Measurements from ENCODE around the gene BAK1. TPM values are rescaled to one million over a fixed set of nuclear protein-coding genes. Genes with fewer than 3 reads are reported as not detected.
A peak's percentile ranks its signal among the peaks of the same experiment; 100 is the strongest.

The BAK1 gene
- polyA plus RNA-seq, 3 donors = 27.8 to 41.5 (median 34.0) TPM

GRCh38 chr6:33570806-33571636 is 9.1 kb downstream of the BAK1 start:
- Histone ChIP-seq H3K4me2 (replicated peaks; ENCODE audit: extremely low read depth, low read length, poor library complexity, severe bottlenecking) (peak overlapping the region; percentile 94), H3K9ac (ENCODE audit: insufficient read depth, low read length, poor library complexity, severe bottlenecking) (peak overlapping the region; percentile 59), H3K9me3 (replicated peaks in 1 of 2; ENCODE audit: control insufficient read depth in 1 of 2, insufficient read depth in 1 of 2, low read length in 2 of 2) (no peaks in the 10 kb centered on the region), H3K79me2 (ENCODE audit: insufficient read depth, low read length) (peaks cover 6% of the 10 kb centered on the region), H3K4me3 (replicated peaks in 1 of 3; ENCODE audit: low read depth in 2 of 3, low read length in 3 of 3) (peak overlapping the region; percentile 58 to 87 (median 66)), H4K20me1 (ENCODE audit: insufficient read depth, low read length) (no peaks in the 10 kb centered on the region), H2AFZ (ENCODE audit: insufficient read depth, low read depth, low read length, poor library complexity, severe bottlenecking) (peak overlapping the region; percentile 85), H3K27me3 (ENCODE audit: control insufficient read depth in 2 of 2, insufficient read depth in 2 of 2, low read length in 2 of 2) (no peaks in the 10 kb centered on the region), H3K36me3 (replicated peaks in 1 of 2; ENCODE audit: control insufficient read depth in 1 of 2, insufficient read depth in 2 of 2, low read length in 2 of 2) (peaks cover 26 to 33% of the 10 kb centered on the region in 2 donors), H3K27ac (ENCODE audit: low read depth in 1 of 2, low read length in 2 of 2) (peak overlapping the region; percentile 78 to 79), H3K4me1 (ENCODE audit: control insufficient read depth in 1 of 2, insufficient read depth in 2 of 2, low read length in 2 of 2) (peaks cover 13 to 20% of the 10 kb centered on the region in 2 donors)
- peaks cover 0 to 1% (median 0%) of the 10 kb centered on the region in 3 donors for H3K27me3 Mint-ChIP-seq (ENCODE audit: low read depth in 3 of 3)
- H3K4me1 Mint-ChIP-seq = peaks cover 20% of the 10 kb centered on the region
- 0% methylated on average over 35 of the region's 44 CpGs for WGBS (ENCODE audit: insufficient coverage)
- peaks cover 38 to 45% of the 10 kb centered on the region in 2 donors for H3K36me3 Mint-ChIP-seq
- peak overlapping the region; percentile 92 to 99 (median 96) for H3K27ac Mint-ChIP-seq
- TF ChIP-seq CTCF (IDR thresholded peaks at IDR 0.05) = no peak
- peak; percentile 46 to 79 (median 66) for DNase-seq
- H3K4me3 Mint-ChIP-seq = peak overlapping the region; percentile 95
- intact Hi-C loops (cut with micrococcal nuclease) = no loop called here
- H3K9me3 Mint-ChIP-seq = peaks cover 0 to 1% (median 0%) of the 10 kb centered on the region in 7 donors

GRCh38 chr6:33568826-33569570 is 11.1 kb downstream of the BAK1 start:
- H3K36me3 Mint-ChIP-seq = peaks cover 21 to 25% of the 10 kb centered on the region in 2 donors
- Histone ChIP-seq H3K27ac (ENCODE audit: low read depth in 1 of 2, low read length in 2 of 2) (no peak overlapping the region), H3K4me2 (replicated peaks; ENCODE audit: extremely low read depth, low read length, poor library complexity, severe bottlenecking) (no peak overlapping the region), H3K4me3 (replicated peaks in 1 of 3; ENCODE audit: low read depth in 2 of 3, low read length in 3 of 3) (no peak overlapping the region), H3K9ac (ENCODE audit: insufficient read depth, low read length, poor library complexity, severe bottlenecking) (no peak overlapping the region), H3K9me3 (replicated peaks in 1 of 2; ENCODE audit: control insufficient read depth in 1 of 2, insufficient read depth in 1 of 2, low read length in 2 of 2) (no peaks in the 10 kb centered on the region), H4K20me1 (ENCODE audit: insufficient read depth, low read length) (no peaks in the 10 kb centered on the region), H2AFZ (ENCODE audit: insufficient read depth, low read depth, low read length, poor library complexity, severe bottlenecking) (no peak overlapping the region), H3K79me2 (ENCODE audit: insufficient read depth, low read length) (no peaks in the 10 kb centered on the region), H3K36me3 (replicated peaks in 1 of 2; ENCODE audit: control insufficient read depth in 1 of 2, insufficient read depth in 2 of 2, low read length in 2 of 2) (peaks cover 7 to 13% of the 10 kb centered on the region in 2 donors), H3K4me1 (ENCODE audit: control insufficient read depth in 1 of 2, insufficient read depth in 2 of 2, low read length in 2 of 2) (peaks cover 13 to 20% of the 10 kb centered on the region in 2 donors), H3K27me3 (ENCODE audit: control insufficient read depth in 2 of 2, insufficient read depth in 2 of 2, low read length in 2 of 2) (no peaks in the 10 kb centered on the region)
- H3K4me3 Mint-ChIP-seq = no peak overlapping the region
- intact Hi-C loops (cut with micrococcal nuclease) = no loop called here
- TF ChIP-seq CTCF (IDR thresholded peaks at IDR 0.05) = no peak
- WGBS (ENCODE audit: insufficient coverage) = 100% methylated on average over 1 of the region's 6 CpGs
- H3K27me3 Mint-ChIP-seq (ENCODE audit: low read depth in 3 of 3) = peaks cover 0 to 1% (median 0%) of the 10 kb centered on the region in 3 donors
- H3K27ac Mint-ChIP-seq = no peak overlapping the region
- DNase-seq = no peak
- peaks cover 20% of the 10 kb centered on the region for H3K4me1 Mint-ChIP-seq
- H3K9me3 Mint-ChIP-seq = peaks cover 0 to 1% (median 0%) of the 10 kb centered on the region in 7 donors
